Tibial nerve (tissue), 4 donors: ENCODE measurements around the gene ORC5. TPM values are rescaled to one million over a fixed set of nuclear protein-coding genes. Genes with fewer than 3 reads are reported as not detected.
A peak's percentile ranks its signal among the peaks of the same experiment; 100 is the strongest.

Experiments
- DNase-seq, 2 donors: peaks; one replicate each; pipeline ENCODE4 v3.0.0-alpha.2; 2019; ENCODE audit warnings: low spot score in 2 of 2
- H3K27ac ChIP-seq, 4 donors: fragments of 200-600 bp; sonication (generic) in 3 of 4; one replicate each; pipeline ENCODE4 v1.5.1; 2017 to 2019; ENCODE audit warnings: mild to moderate bottlenecking in 1 of 4
- H3K27me3 ChIP-seq, 2 donors: fragments of 200-600 bp; sonication (generic) in 1 of 2; one replicate each; pipeline versions ENCODE4 v1.5.1 to v1.6.0; 2017 to 2019
- H3K36me3 ChIP-seq, 3 donors: fragments of 200-600 bp; sonication (generic); one replicate each; pipeline ENCODE4 v1.5.1; 2018 to 2019
- H3K4me1 ChIP-seq, 4 donors: fragments of 200-600 bp; sonication (generic) in 3 of 4; one replicate each; pipeline ENCODE4 v1.5.1; 2017 to 2019
- H3K4me3 ChIP-seq, 4 donors: fragments of 200-600 bp; sonication (generic) in 3 of 4; one replicate each; pipeline ENCODE4 v1.5.1; 2017 to 2019; ENCODE audit warnings: mild to moderate bottlenecking in 1 of 4, moderate library complexity in 1 of 4
- H3K9me3 ChIP-seq, 4 donors: fragments of 200-600 bp; sonication (generic) in 3 of 4; one replicate each; pipeline ENCODE4 v1.5.1; 2017 to 2019
- EP300 ChIP-seq, 2 donors: sonication (generic); formaldehyde crosslinking; IDR thresholded peaks; one replicate each; pipeline ENCODE4 v1.6.1; 2017; ENCODE audit warnings: antibody characterized with exemption in 2 of 2, mild to moderate bottlenecking in 1 of 2
- POLR2A ChIP-seq, 2 donors: fragments of 450-650 bp; IDR thresholded peaks; one replicate each; pipeline ENCODE4 v1.6.1; 2017; ENCODE audit warnings: antibody characterized with exemption in 2 of 2, mild to moderate bottlenecking in 2 of 2, moderate library complexity in 2 of 2
- WGBS, 2 donors: methylation state at CpG; one replicate each; pipeline ENCODE4 v1.1.5; 2018; 5-methylcytosine and 5-hydroxymethylcytosine counted together
- total RNA-seq, 4 donors: library from RNA; depleted of rRNA; stranded (reverse); fragments of >200 nt; gene quantifications; one replicate each; pipeline ENCODE4 v1.1.0, GENCODE V29; 2016
- TF ChIP-seq, protein P1 (sequence below), 5 experiments: fragments of 200-600 bp in 3 of 5; fragments of 450-650 bp in 2 of 5; sonication (generic) in 3 of 5; IDR thresholded peaks; one replicate each; pipeline ENCODE4 v1.5.1; 2016 to 2019; ENCODE audit warnings: antibody characterized with exemption in 5 of 5, mild to moderate bottlenecking in 3 of 5, moderate library complexity in 2 of 5

Gene ORC5
- total RNA-seq, 4 donors from 2014 or later: 12.4 to 31.0 (median 26.8) TPM

DNA sequence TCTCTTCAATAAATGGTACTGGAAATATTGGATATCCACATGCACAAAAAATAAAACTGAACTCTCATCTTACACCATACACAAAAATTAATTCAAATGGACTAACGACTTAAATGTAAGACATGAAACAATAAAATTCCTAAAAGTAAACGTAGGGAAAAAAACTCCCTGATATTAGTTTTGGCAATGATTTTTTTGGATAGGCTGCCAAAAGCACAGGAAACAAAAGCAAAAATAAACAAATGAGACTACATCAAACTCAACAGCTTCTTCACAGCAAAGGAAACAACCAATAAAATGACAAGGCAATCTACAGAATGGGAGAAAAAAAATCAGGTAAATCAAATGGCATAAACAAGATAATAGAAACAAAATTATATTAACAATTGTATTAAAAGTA is 65.7 kb downstream of the ORC5 start:
- Histone ChIP-seq H3K27ac (no peak overlapping the region), H3K36me3 (peaks cover 0 to 20% (median 0%) of the 10 kb centered on the region in 3 donors), H3K27me3 (no peaks in the 10 kb centered on the region), H3K9me3 (no peaks in the 10 kb centered on the region), H3K4me3 (no peak overlapping the region), H3K4me1 (peaks cover 0 to 14% (median 0%) of the 10 kb centered on the region in 4 donors)
- no peak for DNase-seq
- TF ChIP-seq, protein P1, sequence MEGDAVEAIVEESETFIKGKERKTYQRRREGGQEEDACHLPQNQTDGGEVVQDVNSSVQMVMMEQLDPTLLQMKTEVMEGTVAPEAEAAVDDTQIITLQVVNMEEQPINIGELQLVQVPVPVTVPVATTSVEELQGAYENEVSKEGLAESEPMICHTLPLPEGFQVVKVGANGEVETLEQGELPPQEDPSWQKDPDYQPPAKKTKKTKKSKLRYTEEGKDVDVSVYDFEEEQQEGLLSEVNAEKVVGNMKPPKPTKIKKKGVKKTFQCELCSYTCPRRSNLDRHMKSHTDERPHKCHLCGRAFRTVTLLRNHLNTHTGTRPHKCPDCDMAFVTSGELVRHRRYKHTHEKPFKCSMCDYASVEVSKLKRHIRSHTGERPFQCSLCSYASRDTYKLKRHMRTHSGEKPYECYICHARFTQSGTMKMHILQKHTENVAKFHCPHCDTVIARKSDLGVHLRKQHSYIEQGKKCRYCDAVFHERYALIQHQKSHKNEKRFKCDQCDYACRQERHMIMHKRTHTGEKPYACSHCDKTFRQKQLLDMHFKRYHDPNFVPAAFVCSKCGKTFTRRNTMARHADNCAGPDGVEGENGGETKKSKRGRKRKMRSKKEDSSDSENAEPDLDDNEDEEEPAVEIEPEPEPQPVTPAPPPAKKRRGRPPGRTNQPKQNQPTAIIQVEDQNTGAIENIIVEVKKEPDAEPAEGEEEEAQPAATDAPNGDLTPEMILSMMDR (IDR thresholded peaks at IDR 0.05): no peak
- TF ChIP-seq POLR2A (IDR thresholded peaks at IDR 0.05): no peak
- TF ChIP-seq EP300 (IDR thresholded peaks at IDR 0.05): no peak
- 28 to 43% methylated on average over 2 of the region's 2 CpGs for WGBS, 2 donors

DNA sequence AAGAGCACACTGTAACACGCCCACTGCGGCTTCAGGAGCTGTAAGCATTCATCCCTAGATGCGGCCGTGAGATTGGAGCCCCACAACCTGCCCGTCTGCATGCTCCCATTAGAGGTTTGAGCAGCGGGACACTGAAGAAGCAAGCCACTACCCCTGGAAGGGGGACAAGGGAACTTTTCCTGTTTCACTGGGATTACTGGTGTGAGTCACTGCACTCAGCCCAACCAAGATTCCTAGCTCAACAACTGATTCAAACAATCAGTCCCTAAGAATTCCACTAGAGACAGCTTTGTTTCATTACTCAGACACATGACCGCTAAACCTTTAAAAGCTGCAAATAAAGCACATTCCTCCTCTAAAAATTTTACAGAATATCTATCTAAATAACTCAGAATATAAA is 69.8 kb downstream of the ORC5 start:
- peaks cover 0 to 22% (median 0%) of the 10 kb centered on the region in 4 donors for H3K4me1 ChIP-seq
- H3K36me3 ChIP-seq: peaks cover 0 to 24% (median 0%) of the 10 kb centered on the region in 3 donors
- no peaks in the 10 kb centered on the region for H3K27me3 ChIP-seq
- no peak overlapping the region for H3K4me3 ChIP-seq
- peak overlapping the region; percentile 4 to 76 (median 34) for H3K27ac ChIP-seq
- no peaks in the 10 kb centered on the region for H3K9me3 ChIP-seq
- TF ChIP-seq, protein P1 (IDR thresholded peaks at IDR 0.05): no peak
- TF ChIP-seq EP300 (IDR thresholded peaks at IDR 0.05): no peak
- no peak for TF ChIP-seq POLR2A (IDR thresholded peaks at IDR 0.05)
- 62 to 71% methylated on average over 7 of the region's 7 CpGs for WGBS, 2 donors
- DNase-seq: no peak

DNA sequence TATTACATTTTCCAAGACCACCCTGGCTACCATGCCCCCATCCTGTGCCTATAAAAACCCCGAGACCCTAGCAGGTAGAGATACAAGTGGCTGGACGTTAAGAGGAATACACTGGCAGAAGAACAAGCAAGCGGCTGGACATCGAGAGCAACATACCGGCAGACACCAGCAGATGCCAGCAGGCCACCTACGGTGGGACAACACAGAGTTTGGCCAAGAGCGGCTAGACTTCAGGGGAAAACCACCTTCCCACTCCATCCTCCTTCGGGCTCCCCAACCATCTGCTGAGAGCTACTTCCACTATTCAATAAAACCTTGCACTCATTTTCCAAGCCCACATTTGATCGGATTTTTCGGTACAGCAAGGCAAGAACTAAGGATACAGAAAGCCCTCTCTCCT is 70.3 kb downstream of the ORC5 start:
- H3K4me3 ChIP-seq: no peak overlapping the region

DNA sequence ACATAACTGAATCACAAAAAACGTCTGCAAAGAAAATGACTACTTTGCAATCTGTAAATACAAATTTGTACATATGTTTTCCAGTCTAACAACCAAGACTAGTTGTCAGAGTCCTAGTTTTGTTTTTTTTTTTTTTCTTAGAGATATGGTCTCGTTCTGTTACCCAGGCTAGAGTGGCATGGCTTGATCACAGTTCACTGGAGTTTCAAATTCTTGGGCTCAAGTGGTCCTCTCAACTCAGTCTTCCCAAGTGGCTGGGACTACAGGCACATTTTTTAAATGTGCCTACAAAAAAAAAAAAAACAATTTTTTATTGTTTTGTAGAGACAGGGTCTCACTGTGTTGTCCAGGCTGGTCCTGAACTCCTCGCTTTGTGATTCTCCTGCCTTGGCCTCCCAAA is 70.8 kb downstream of the ORC5 start:
- H3K4me3 ChIP-seq: no peak overlapping the region
- H3K36me3 ChIP-seq: peaks cover 0 to 31% (median 0%) of the 10 kb centered on the region in 3 donors
- 67 to 80% methylated on average over 3 of the region's 3 CpGs for WGBS, 2 donors
- no peaks in the 10 kb centered on the region for H3K9me3 ChIP-seq
- no peaks in the 10 kb centered on the region for H3K27me3 ChIP-seq
- peaks cover 0 to 16% (median 0%) of the 10 kb centered on the region in 4 donors for H3K4me1 ChIP-seq
- no peak for DNase-seq
- H3K27ac ChIP-seq: peak overlapping the region in 2 of 4 donors; percentile 58 to 76
- TF ChIP-seq POLR2A (IDR thresholded peaks at IDR 0.05) (no peak), EP300 (IDR thresholded peaks at IDR 0.05) (no peak)
- TF ChIP-seq, protein P1 (IDR thresholded peaks at IDR 0.05): no peak

More for the DNA sequence above, 70.3 kb downstream of the ORC5 start:
- Histone ChIP-seq H3K9me3 (no peaks in the 10 kb centered on the region), H3K36me3 (peaks cover 0 to 28% (median 0%) of the 10 kb centered on the region in 3 donors), H3K27ac (peak overlapping the region; percentile 4 to 76 (median 34)), H3K4me1 (peaks cover 0 to 20% (median 0%) of the 10 kb centered on the region in 4 donors), H3K27me3 (no peaks in the 10 kb centered on the region)
- WGBS, 2 donors: 89 to 92% methylated on average over 10 of the region's 10 CpGs
- TF ChIP-seq, protein P1 (IDR thresholded peaks at IDR 0.05): no peak
- TF ChIP-seq POLR2A (IDR thresholded peaks at IDR 0.05) (no peak), EP300 (IDR thresholded peaks at IDR 0.05) (no peak)
- no peak for DNase-seq

DNA sequence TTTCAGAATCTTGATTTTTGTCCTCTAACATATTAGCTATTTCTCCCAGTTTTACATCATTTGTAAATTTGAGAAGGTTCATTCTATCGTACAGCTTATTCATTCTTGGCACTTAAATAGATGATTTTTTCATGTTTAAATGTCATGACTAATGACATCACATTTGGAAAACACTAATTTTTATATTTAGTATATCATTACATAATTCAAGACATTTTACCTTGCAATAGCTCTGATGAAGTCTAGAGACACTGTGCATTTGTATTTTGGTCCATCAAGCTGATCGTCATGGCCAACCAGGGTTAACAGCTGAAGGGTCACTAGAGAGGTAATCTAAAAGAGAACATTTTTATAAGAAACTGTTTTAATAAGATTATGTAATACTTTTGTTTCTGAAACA is 71.3 kb downstream of the ORC5 start:
- TF ChIP-seq, protein P1 (IDR thresholded peaks at IDR 0.05): no peak
- no peak for TF ChIP-seq POLR2A (IDR thresholded peaks at IDR 0.05)
- TF ChIP-seq EP300 (IDR thresholded peaks at IDR 0.05): no peak
- WGBS, 2 donors: 52 to 53% methylated on average over 2 of the region's 2 CpGs
- Histone ChIP-seq H3K9me3 (no peaks in the 10 kb centered on the region), H3K27ac (peak overlapping the region in 2 of 4 donors; percentile 45 to 58), H3K27me3 (no peaks in the 10 kb centered on the region), H3K4me1 (peaks cover 0 to 16% (median 0%) of the 10 kb centered on the region in 4 donors), H3K36me3 (peaks cover 0 to 31% (median 0%) of the 10 kb centered on the region in 3 donors), H3K4me3 (no peak overlapping the region)
- no peak for DNase-seq
